SK-N-SH treated with all-trans-retinoic acid at 6 μM for 48 hours (cell line): ENCODE results near the gene TJP3.

Experiments
- ATAC-seq: fragments of 200-7000 bp; cut with Tn5 transposase; 3 replicates; pipeline ENCODE4 v1.9.1; 2020; ENCODE audit warnings: mild to moderate bottlenecking, moderate library complexity
- ARNTL ChIP-seq: fragments of 450-650 bp; formaldehyde crosslinking; IDR thresholded peaks from 2 replicates; pipeline ENCODE4 v1.5.0; 2020; ENCODE audit warnings: low read depth, mild to moderate bottlenecking, moderate library complexity, borderline replicate concordance
- BACH2 ChIP-seq: fragments of 250-450 bp; sonication (Bioruptor Pico); IDR thresholded peaks from 2 replicates; pipeline ENCODE4 v1.9.0; 2021; ENCODE audit warnings: mild to moderate bottlenecking, borderline replicate concordance
- CREB5 ChIP-seq: fragments of 250-450 bp; sonication (Bioruptor Pico); IDR thresholded peaks from 2 replicates; pipeline ENCODE4 v1.5.1; 2020; ENCODE audit warnings: low read depth, mild to moderate bottlenecking, moderate library complexity
- CSDC2 ChIP-seq: fragments of 250-450 bp; sonication (Bioruptor Pico); IDR thresholded peaks from 2 replicates; pipeline ENCODE4 v1.5.0; 2020; ENCODE audit warnings: mild to moderate bottlenecking, moderate library complexity
- CSRNP3 ChIP-seq: fragments of 250-450 bp; sonication (Bioruptor Pico); IDR thresholded peaks from 2 replicates; pipeline ENCODE4 v1.5.1; 2021; ENCODE audit warnings: mild to moderate bottlenecking, moderate library complexity
- ESRRG ChIP-seq: fragments of 250-450 bp; sonication (Bioruptor Pico); IDR thresholded peaks from 2 replicates; pipeline ENCODE4 v1.6.1; 2021; ENCODE audit warnings: mild to moderate bottlenecking
- GLIS3 ChIP-seq: fragments of 250-450 bp; sonication (Bioruptor Pico); IDR thresholded peaks from 2 replicates; pipeline ENCODE4 v1.5.0; 2020; ENCODE audit warnings: mild to moderate bottlenecking, moderate library complexity
- ISL1 ChIP-seq: fragments of 250-450 bp; sonication (Bioruptor Pico); IDR thresholded peaks from 2 replicates; pipeline ENCODE4 v2.1.2; 2022; ENCODE audit warnings: mild to moderate bottlenecking, moderate library complexity
- OSR1 ChIP-seq: fragments of 250-450 bp; sonication (Bioruptor Pico); IDR thresholded peaks from 2 replicates; pipeline ENCODE4 v1.8.0; 2022; ENCODE audit warnings: moderate library complexity, mild to moderate bottlenecking, inconsistent platforms
- POU6F1 ChIP-seq: fragments of 250-450 bp; sonication (Bioruptor Pico); IDR thresholded peaks from 2 replicates; pipeline ENCODE4 v1.8.0; 2021; ENCODE audit warnings: low read depth, mild to moderate bottlenecking, moderate library complexity, borderline replicate concordance
- PPARA ChIP-seq: fragments of 250-450 bp; sonication (Bioruptor Pico); IDR thresholded peaks from 2 replicates; pipeline ENCODE4 v1.5.0; 2020; ENCODE audit warnings: mild to moderate bottlenecking, borderline replicate concordance
- RARB ChIP-seq: fragments of 250-450 bp; sonication (Bioruptor Pico); IDR thresholded peaks from 2 replicates; pipeline ENCODE4 v1.8.0; 2021; ENCODE audit warnings: mild to moderate bottlenecking, moderate library complexity
- TCF4 ChIP-seq: fragments of 250-450 bp; sonication (Bioruptor Pico); IDR thresholded peaks from 2 replicates; pipeline ENCODE4 v1.8.0; 2021; ENCODE audit warnings: mild to moderate bottlenecking, moderate library complexity, borderline replicate concordance
- TOX ChIP-seq: fragments of 250-450 bp; sonication (Bioruptor Pico); IDR thresholded peaks from 2 replicates; pipeline ENCODE4 v1.8.0; 2021; ENCODE audit warnings: mild to moderate bottlenecking, moderate library complexity, borderline replicate concordance
- ZC3H10 ChIP-seq: fragments of 250-450 bp; sonication (Bioruptor Pico); IDR thresholded peaks from 2 replicates; pipeline ENCODE4 v1.5.1; 2021; ENCODE audit warnings: mild to moderate bottlenecking, moderate library complexity
- ZFP3 ChIP-seq: fragments of 250-450 bp; sonication (Bioruptor Pico); IDR thresholded peaks from 2 replicates; pipeline ENCODE4 v1.5.0; 2020; ENCODE audit warnings: mild to moderate bottlenecking, moderate library complexity
- ZFP30 ChIP-seq: fragments of 450-650 bp; formaldehyde crosslinking; IDR thresholded peaks from 2 replicates; pipeline ENCODE4 v1.5.0; 2022; ENCODE audit warnings: mild to moderate bottlenecking, moderate library complexity
- ZNF565 ChIP-seq: fragments of 450-650 bp; formaldehyde crosslinking; conservative IDR thresholded peaks from 2 replicates; pipeline ENCODE4 v1.5.0; 2020; ENCODE audit warnings: low read depth, mild to moderate bottlenecking, moderate library complexity
- ZNF70 ChIP-seq: fragments of 450-650 bp; formaldehyde crosslinking; IDR thresholded peaks from 2 replicates; pipeline ENCODE4 v1.5.0; 2020; ENCODE audit warnings: mild to moderate bottlenecking, moderate library complexity
- ZNF8 ChIP-seq: fragments of 450-650 bp; formaldehyde crosslinking; IDR thresholded peaks from 2 replicates; pipeline ENCODE4 v1.5.0; 2020; ENCODE audit warnings: mild to moderate bottlenecking, moderate library complexity
- TF ChIP-seq, protein P1 (sequence below): fragments of 250-450 bp; sonication (Bioruptor Pico); IDR thresholded peaks from 2 replicates; pipeline ENCODE4 v1.5.0; 2020; ENCODE audit warnings: mild to moderate bottlenecking, moderate library complexity

TJP3 gene

DNA sequence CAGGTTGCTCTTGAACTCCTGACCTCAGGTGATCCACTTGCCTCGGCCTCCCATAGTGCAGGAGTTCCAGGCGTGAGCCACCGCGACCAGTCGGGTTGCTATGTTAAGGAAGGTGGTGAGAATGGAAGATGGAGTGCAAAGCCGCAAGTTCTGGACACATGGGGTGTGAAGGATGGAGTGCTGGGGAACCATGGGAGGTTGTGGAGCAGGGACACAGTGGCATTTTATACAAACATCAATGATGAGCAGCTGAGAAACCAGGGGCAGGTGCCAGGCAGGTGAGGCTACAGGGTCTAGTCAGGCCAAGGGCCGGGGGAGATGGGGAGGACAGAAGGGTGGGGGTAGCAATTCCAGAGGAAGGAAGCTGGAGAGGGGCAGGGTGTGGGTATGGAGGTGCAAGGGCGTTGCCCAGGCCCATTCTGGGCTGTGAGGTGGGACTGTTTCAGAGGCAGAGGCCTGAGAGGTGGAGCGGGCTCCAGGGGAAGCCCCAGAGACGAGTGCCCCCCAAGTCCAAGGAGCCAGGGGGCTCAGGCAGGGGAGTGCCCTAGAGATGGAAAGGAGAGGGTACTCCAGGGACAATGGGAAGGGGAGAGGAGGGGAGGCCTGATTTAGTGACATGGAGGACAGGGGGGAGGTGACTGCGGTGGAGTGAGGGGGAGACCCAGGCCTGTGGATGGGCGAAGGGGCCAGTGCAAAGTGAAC is 65.8 kb downstream of the TJP3 start:
- ATAC-seq = no peak
- no peak for TF ChIP-seq ZNF70 (CRISPR knock-in tag)
- TF ChIP-seq ZNF565 (CRISPR knock-in tag) = no peak
- TF ChIP-seq CREB5 (CRISPR knock-in tag) = no peak
- no peak for TF ChIP-seq GLIS3 (CRISPR knock-in tag)
- no peak for TF ChIP-seq TCF4 (CRISPR knock-in tag)
- no peak for TF ChIP-seq CSRNP3 (CRISPR knock-in tag)
- no peak for TF ChIP-seq OSR1
- no peak for TF ChIP-seq ZFP30
- no peak for TF ChIP-seq TOX
- TF ChIP-seq, protein P1, sequence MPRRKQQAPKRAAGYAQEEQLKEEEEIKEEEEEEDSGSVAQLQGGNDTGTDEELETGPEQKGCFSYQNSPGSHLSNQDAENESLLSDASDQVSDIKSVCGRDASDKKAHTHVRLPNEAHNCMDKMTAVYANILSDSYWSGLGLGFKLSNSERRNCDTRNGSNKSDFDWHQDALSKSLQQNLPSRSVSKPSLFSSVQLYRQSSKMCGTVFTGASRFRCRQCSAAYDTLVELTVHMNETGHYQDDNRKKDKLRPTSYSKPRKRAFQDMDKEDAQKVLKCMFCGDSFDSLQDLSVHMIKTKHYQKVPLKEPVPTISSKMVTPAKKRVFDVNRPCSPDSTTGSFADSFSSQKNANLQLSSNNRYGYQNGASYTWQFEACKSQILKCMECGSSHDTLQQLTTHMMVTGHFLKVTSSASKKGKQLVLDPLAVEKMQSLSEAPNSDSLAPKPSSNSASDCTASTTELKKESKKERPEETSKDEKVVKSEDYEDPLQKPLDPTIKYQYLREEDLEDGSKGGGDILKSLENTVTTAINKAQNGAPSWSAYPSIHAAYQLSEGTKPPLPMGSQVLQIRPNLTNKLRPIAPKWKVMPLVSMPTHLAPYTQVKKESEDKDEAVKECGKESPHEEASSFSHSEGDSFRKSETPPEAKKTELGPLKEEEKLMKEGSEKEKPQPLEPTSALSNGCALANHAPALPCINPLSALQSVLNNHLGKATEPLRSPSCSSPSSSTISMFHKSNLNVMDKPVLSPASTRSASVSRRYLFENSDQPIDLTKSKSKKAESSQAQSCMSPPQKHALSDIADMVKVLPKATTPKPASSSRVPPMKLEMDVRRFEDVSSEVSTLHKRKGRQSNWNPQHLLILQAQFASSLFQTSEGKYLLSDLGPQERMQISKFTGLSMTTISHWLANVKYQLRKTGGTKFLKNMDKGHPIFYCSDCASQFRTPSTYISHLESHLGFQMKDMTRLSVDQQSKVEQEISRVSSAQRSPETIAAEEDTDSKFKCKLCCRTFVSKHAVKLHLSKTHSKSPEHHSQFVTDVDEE (CRISPR knock-in tag) = no peak
- TF ChIP-seq ESRRG = no peak
- no peak for TF ChIP-seq ZNF8 (CRISPR knock-in tag)
- TF ChIP-seq PPARA (CRISPR knock-in tag) = no peak
- no peak for TF ChIP-seq BACH2 (CRISPR knock-in tag)

GRCh38 chr19:3774621-3775373 is 66.6 kb downstream of the TJP3 start:
- TF ChIP-seq CREB5 (CRISPR knock-in tag) (no peak), CSDC2 (CRISPR knock-in tag) (no peak), BACH2 (CRISPR knock-in tag) (no peak), POU6F1 (CRISPR knock-in tag) (no peak), ISL1 (CRISPR knock-in tag) (no peak), TCF4 (CRISPR knock-in tag) (no peak), ZFP30 (no peak), ZNF565 (CRISPR knock-in tag) (no peak), ARNTL (no peak)
- ATAC-seq = no peak

- ATAC-seq = no peak
- TF ChIP-seq ARNTL = no peak
- no peak for TF ChIP-seq ZFP3
- no peak for TF ChIP-seq CSDC2 (CRISPR knock-in tag)
- TF ChIP-seq ZC3H10 (CRISPR knock-in tag) = no peak
- TF ChIP-seq RARB = no peak
- no peak for TF ChIP-seq OSR1
- TF ChIP-seq CREB5 (CRISPR knock-in tag) = no peak
- no peak for TF ChIP-seq BACH2 (CRISPR knock-in tag)
- TF ChIP-seq ZNF565 (CRISPR knock-in tag) = no peak
- no peak for TF ChIP-seq ZFP30
These were observed 67.2 kb downstream of the TJP3 start for GRCh38 chr19:3775374-3775711.
